Testis (tissue), 2 donors: ENCODE data around the gene ASAP2.

Experiments
- POLR2A ChIP-seq: fragments of 450-650 bp; IDR thresholded peaks from one replicate; pipeline ENCODE4 v1.6.1; 2017; ENCODE audit warnings: antibody characterized with exemption, mild to moderate bottlenecking, moderate library complexity
- TF ChIP-seq, protein P1 (sequence below), 3 experiments: fragments of 450-650 bp in 2 of 3; fragments of 200-600 bp in 1 of 3; sonication (generic) in 1 of 3; IDR thresholded peaks; one replicate each; pipeline ENCODE4 v1.5.1; 2016 to 2019; ENCODE audit warnings: antibody characterized with exemption in 3 of 3, mild to moderate bottlenecking in 2 of 3, moderate library complexity in 1 of 3

- TF ChIP-seq, protein P1, sequence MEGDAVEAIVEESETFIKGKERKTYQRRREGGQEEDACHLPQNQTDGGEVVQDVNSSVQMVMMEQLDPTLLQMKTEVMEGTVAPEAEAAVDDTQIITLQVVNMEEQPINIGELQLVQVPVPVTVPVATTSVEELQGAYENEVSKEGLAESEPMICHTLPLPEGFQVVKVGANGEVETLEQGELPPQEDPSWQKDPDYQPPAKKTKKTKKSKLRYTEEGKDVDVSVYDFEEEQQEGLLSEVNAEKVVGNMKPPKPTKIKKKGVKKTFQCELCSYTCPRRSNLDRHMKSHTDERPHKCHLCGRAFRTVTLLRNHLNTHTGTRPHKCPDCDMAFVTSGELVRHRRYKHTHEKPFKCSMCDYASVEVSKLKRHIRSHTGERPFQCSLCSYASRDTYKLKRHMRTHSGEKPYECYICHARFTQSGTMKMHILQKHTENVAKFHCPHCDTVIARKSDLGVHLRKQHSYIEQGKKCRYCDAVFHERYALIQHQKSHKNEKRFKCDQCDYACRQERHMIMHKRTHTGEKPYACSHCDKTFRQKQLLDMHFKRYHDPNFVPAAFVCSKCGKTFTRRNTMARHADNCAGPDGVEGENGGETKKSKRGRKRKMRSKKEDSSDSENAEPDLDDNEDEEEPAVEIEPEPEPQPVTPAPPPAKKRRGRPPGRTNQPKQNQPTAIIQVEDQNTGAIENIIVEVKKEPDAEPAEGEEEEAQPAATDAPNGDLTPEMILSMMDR (IDR thresholded peaks at IDR 0.05) = no peak
- no peak for TF ChIP-seq POLR2A
Observed at GRCh38 chr2:9374071-9374730, 167.6 kb downstream of the ASAP2 start.
